HG03558 (cell line): Measurements from ENCODE around the gene CTSO.

Source experiments
- ATAC-seq: cut with Tn5 transposase; IDR thresholded peaks from one replicate; pipeline ENCODE4 v1.9.1; 2021; ENCODE audit warnings: moderate number of reproducible peaks; ENCODE audit not compliant: unreplicated experiment; ENCODE audit errors: extremely low read depth

CTSO gene

GRCh38 chr4:155877971-155878370 is 75.7 kb downstream of the CTSO start:
- no peak for ATAC-seq

DNA sequence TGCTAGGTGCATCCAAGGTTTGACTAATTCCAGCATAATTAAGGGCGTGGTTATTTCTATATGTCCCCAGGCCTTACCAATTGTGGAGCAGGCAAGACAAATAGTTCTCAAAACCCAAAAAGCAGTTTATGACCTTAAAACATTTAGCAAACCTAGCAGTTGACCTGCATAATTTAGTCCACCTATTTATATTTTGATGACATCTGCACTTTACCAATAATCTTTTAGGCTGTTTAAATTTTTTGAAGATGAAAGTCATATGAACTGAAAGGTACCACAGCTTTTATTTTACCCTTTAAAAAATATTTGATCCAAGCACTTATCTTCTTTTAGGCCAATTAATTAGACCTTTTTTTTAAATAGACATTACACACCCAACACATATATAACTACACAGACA is 77.8 kb downstream of the CTSO start:
- no peak for ATAC-seq
